PC-9 (cell line): ENCODE results near the gene PNMA1. TPM values are rescaled to one million over a fixed set of nuclear protein-coding genes. Genes with fewer than 3 reads are reported as not detected.

Experiments used
- BruUV-seq: library from RNA; stranded (reverse); fragments of 400-500 nt; replicated peaks from 2 replicates; lab custom pipeline; 2021; lab: Mats Ljungman, UMichigan
- CTCF ChIA-PET: fragments of 300-600 bp; sonication (Branson Sonifier 250); formaldehyde crosslinking; loops from one replicate; lab custom pipeline; 2022; ENCODE audit warnings: antibody characterized with exemption; lab: Charles Lee
- POLR2A ChIA-PET: fragments of 300-600 bp; sonication (Branson Sonifier 250); formaldehyde crosslinking; loops from one replicate; lab custom pipeline; 2022; ENCODE audit warnings: antibody characterized with exemption; ENCODE audit not compliant: unreplicated experiment; lab: Charles Lee
- DNase-seq, 2 experiments: peaks; one replicate each; pipeline versions ENCODE4 v3.0.0 to v3.0.0-alpha.2; 2015 to 2022; ENCODE audit warnings: mixed read lengths in 1 of 2
- H2AFZ ChIP-seq: fragments of 200-600 bp; sonication (generic); 2 replicates; pipeline ENCODE4 v1.8.1; 2017; ENCODE audit warnings: antibody characterized with exemption
- H3F3A ChIP-seq: fragments of 200-600 bp; sonication (generic); 2 replicates; pipeline ENCODE4 v1.8.1; 2017; ENCODE audit warnings: antibody characterized with exemption, mild to moderate bottlenecking, low read depth; ENCODE audit not compliant: insufficient read depth
- H3K27ac ChIP-seq: fragments of 200-600 bp; sonication (generic); 2 replicates; pipeline ENCODE4 v1.6.1; 2016; ENCODE audit warnings: mixed run types
- H3K27me3 ChIP-seq: fragments of 200-600 bp; sonication (generic); 2 replicates; pipeline ENCODE4 v1.6.1; 2016; ENCODE audit warnings: low read depth, mixed run types; ENCODE audit not compliant: insufficient read depth
- H3K36me3 ChIP-seq: fragments of 200-600 bp; sonication (generic); 2 replicates; pipeline ENCODE4 v1.6.1; 2016; ENCODE audit warnings: low read depth, mixed run types
- H3K4me1 ChIP-seq: fragments of 200-600 bp; sonication (generic); replicated peaks from 2 replicates; pipeline ENCODE4 v1.6.1; 2016; ENCODE audit warnings: mixed run types; ENCODE audit not compliant: insufficient read depth
- H3K4me2 ChIP-seq: fragments of 200-600 bp; sonication (generic); 2 replicates; pipeline ENCODE4 v1.6.1; 2017; ENCODE audit warnings: mixed run types
- H3K4me3 ChIP-seq: fragments of 200-600 bp; sonication (generic); 2 replicates; pipeline ENCODE4 v1.6.1; 2016; ENCODE audit warnings: mixed run types
- H3K79me2 ChIP-seq: fragments of 200-600 bp; sonication (generic); 2 replicates; pipeline ENCODE4 v1.6.1; 2017; ENCODE audit warnings: low read depth, mixed run types
- H3K9me2 ChIP-seq: fragments of 200-600 bp; sonication (generic); 2 replicates; pipeline ENCODE4 v1.8.1; 2017; ENCODE audit warnings: mild to moderate bottlenecking; ENCODE audit not compliant: insufficient read depth
- H3K9me3 ChIP-seq: fragments of 200-600 bp; sonication (generic); 2 replicates; pipeline ENCODE4 v1.8.1; 2016; ENCODE audit warnings: low read depth; ENCODE audit not compliant: insufficient read depth
- H4K20me1 ChIP-seq: fragments of 200-600 bp; sonication (generic); 2 replicates; pipeline ENCODE4 v1.8.1; 2017; ENCODE audit not compliant: insufficient read depth
- CTCF ChIP-seq: fragments of 200-600 bp; sonication (generic); conservative IDR thresholded peaks from 2 replicates; pipeline ENCODE4 v1.6.1; 2017; ENCODE audit warnings: mixed run types, antibody characterized with exemption, mild to moderate bottlenecking, moderate library complexity
- EZH2 ChIP-seq: fragments of 200-600 bp; sonication (generic); IDR thresholded peaks from 2 replicates; pipeline ENCODE4 v1.8.0; 2017; ENCODE audit warnings: antibody characterized with exemption, low read depth
- intact Hi-C: fragments of 100-400 bp; cut with micrococcal nuclease; formaldehyde crosslinking; loops from one replicate; pipeline ENCODE4 v1.10.0; 2022; ENCODE audit not compliant: unreplicated experiment
- total RNA-seq: library from RNA; stranded (reverse); gene quantifications from 2 replicates; pipeline ENCODE4 v1.2.3, GENCODE V29; 2021

Gene PNMA1
- total RNA-seq, 1 experiment from 2014 or later: 13.6 TPM

GRCh38 chr14:73725116-73726024 lies 11.2 kb upstream of the PNMA1 start:
- peaks cover 33% of the 10 kb centered on the region for H3K79me2 ChIP-seq
- H3K27me3 ChIP-seq: no peaks in the 10 kb centered on the region
- H3K4me1 ChIP-seq: peaks cover 68% of the 10 kb centered on the region
- ChIA-PET POLR2A (no interaction called here), CTCF (no interaction called here)
- TF ChIP-seq CTCF (no peak), EZH2 (no peak)
- peak in 1 of 2 experiments; percentile 33 for DNase-seq
- H3K9me2 ChIP-seq: no peaks in the 10 kb centered on the region
- peaks cover 69% of the 10 kb centered on the region for H3F3A ChIP-seq
- peaks cover 30% of the 10 kb centered on the region for H3K36me3 ChIP-seq
- H2AFZ ChIP-seq: no peak overlapping the region
- intact Hi-C loops: loop anchor here (2.0 to 10.0 kb wide), 4 partner anchors 59 to 309 kb away; partner anchors contain the start of gene ZNF410
- H3K4me2 ChIP-seq: peak overlapping the region; percentile 68
- no peak overlapping the region for H3K4me3 ChIP-seq
- BruUV-seq: no TSS peak
- H4K20me1 ChIP-seq: no peaks in the 10 kb centered on the region; the same call in 1 of the 2 replicates
- H3K9me3 ChIP-seq: no peaks in the 10 kb centered on the region
- H3K27ac ChIP-seq: peak overlapping the region; percentile 88

GRCh38 chr14:73724696-73725095 lies 10.5 kb upstream of the PNMA1 start:
- intact Hi-C loops: loop anchor here (1.0 to 10.0 kb wide), 7 partner anchors 36 to 552 kb away; partner anchors contain the start of gene ZNF410
- peaks cover 31% of the 10 kb centered on the region for H3K36me3 ChIP-seq
- no TSS peak for BruUV-seq

More at GRCh38 chr14:73724696-73725095, 10.5 kb upstream of the PNMA1 start:
- no peak for DNase-seq
- H3F3A ChIP-seq: peaks cover 65% of the 10 kb centered on the region
- H3K27me3 ChIP-seq: no peaks in the 10 kb centered on the region
- H3K4me1 ChIP-seq: peaks cover 68% of the 10 kb centered on the region
- TF ChIP-seq CTCF (no peak), EZH2 (no peak)
- peaks cover 33% of the 10 kb centered on the region for H3K79me2 ChIP-seq
- no peaks in the 10 kb centered on the region for H4K20me1 ChIP-seq
- H3K9me2 ChIP-seq: no peaks in the 10 kb centered on the region
- H3K4me2 ChIP-seq: peak overlapping the region; percentile 68
- H3K9me3 ChIP-seq: no peaks in the 10 kb centered on the region
- no peak overlapping the region for H2AFZ ChIP-seq
- peak overlapping the region; percentile 88 for H3K27ac ChIP-seq
- ChIA-PET CTCF (interaction anchor here (1.4 kb wide), 1 partner anchor 33 kb away, joined by 9 read pairs; no protein-coding TSS in a partner anchor), POLR2A (no interaction called here)
- H3K4me3 ChIP-seq: peak overlapping the region; percentile 4; the same call in 1 of the 2 replicates
